ENCODE data around the gene FGD4. TPM values are rescaled to one million over a fixed set of nuclear protein-coding genes. Genes with fewer than 3 reads are reported as not detected.

The FGD4 gene
- total RNA-seq, 1 donor from 2014 or later: 1.8 TPM

DNA sequence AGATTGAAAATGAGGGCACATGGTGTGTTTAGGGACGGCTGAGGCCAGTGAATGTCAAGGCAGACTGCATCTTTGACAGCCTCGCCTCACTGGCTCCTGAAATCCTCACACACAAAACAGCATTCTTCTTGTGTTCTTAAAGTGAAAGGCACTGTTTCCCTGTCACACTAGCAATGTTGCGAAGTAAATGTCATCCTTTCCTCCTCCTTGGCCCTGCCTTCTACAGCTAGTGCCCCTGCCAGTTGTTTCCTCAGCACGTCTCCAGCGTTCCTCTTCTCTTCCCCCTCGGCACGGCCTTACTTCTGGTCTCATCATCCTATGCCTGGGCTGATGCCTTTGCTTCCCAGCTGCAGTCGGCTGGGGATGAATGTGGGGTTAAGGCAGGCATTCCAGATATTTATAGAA lies 150.3 kb downstream of the FGD4 start:
- H3K27me3 Mint-ChIP-seq: no peaks in the 10 kb centered on the region
- H3K36me3 Mint-ChIP-seq (ENCODE audit: low read depth): no peaks in the 10 kb centered on the region
- peaks cover 47% of the 10 kb centered on the region for H3K4me1 Mint-ChIP-seq
- no peak for DNase-seq
- intact Hi-C loops (cut with micrococcal nuclease): loop anchor here (10.0 kb wide), 1 partner anchor 895 kb away; the partner anchor contains the start of gene ETFBKMT
- H3K4me3 Mint-ChIP-seq: no peak overlapping the region
- H3K9me3 Mint-ChIP-seq: no peaks in the 10 kb centered on the region
- POLR2A ChIA-PET: no interaction called here
- ATAC-seq (ENCODE audit: low read depth): peak; percentile 25
- H3K27ac Mint-ChIP-seq: peak overlapping the region; percentile 19
- TF ChIP-seq, protein P1, sequence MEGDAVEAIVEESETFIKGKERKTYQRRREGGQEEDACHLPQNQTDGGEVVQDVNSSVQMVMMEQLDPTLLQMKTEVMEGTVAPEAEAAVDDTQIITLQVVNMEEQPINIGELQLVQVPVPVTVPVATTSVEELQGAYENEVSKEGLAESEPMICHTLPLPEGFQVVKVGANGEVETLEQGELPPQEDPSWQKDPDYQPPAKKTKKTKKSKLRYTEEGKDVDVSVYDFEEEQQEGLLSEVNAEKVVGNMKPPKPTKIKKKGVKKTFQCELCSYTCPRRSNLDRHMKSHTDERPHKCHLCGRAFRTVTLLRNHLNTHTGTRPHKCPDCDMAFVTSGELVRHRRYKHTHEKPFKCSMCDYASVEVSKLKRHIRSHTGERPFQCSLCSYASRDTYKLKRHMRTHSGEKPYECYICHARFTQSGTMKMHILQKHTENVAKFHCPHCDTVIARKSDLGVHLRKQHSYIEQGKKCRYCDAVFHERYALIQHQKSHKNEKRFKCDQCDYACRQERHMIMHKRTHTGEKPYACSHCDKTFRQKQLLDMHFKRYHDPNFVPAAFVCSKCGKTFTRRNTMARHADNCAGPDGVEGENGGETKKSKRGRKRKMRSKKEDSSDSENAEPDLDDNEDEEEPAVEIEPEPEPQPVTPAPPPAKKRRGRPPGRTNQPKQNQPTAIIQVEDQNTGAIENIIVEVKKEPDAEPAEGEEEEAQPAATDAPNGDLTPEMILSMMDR (IDR thresholded peaks at IDR 0.05): no peak
- CTCF ChIA-PET: interaction anchor here (1.1 kb wide), 1 partner anchor 17 kb away, joined by 3 read pairs; no protein-coding TSS in a partner anchor

DNA sequence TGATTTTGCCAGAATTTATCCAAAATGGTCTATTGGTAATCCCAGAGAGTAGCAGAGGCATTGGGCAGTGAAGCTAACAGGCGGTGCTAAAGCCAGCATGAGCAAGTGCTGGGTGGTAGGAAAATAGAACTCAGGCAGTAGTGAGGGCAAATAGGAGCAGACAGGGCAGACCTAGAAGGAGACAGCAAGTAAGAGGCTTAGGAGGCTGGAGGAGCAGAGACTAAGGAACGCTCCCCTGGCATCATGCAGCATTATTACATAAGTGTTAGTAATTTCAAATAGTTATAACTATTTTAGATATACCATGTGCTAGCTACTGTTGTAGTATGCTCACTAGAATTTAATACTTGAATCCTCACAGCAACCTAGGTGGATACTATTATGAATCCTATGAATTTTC lies 151.7 kb downstream of the FGD4 start:
- Mint-ChIP-seq H3K27ac (no peak overlapping the region), H3K4me1 (peaks cover 36% of the 10 kb centered on the region), H3K36me3 (ENCODE audit: low read depth) (no peaks in the 10 kb centered on the region), H3K4me3 (no peak overlapping the region), H3K27me3 (no peaks in the 10 kb centered on the region), H3K9me3 (no peaks in the 10 kb centered on the region)
- ChIA-PET CTCF (no interaction called here), POLR2A (interaction anchor here (0.6 to 0.8 kb wide), 2 partner anchors 828 to 1471 kb away, joined by 3 to 8 read pairs; no protein-coding TSS in a partner anchor)
- TF ChIP-seq, protein P1 (IDR thresholded peaks at IDR 0.05): no peak
- intact Hi-C loops (cut with micrococcal nuclease): no loop called here
- ATAC-seq (ENCODE audit: low read depth) (no peak), DNase-seq (no peak)

DNA sequence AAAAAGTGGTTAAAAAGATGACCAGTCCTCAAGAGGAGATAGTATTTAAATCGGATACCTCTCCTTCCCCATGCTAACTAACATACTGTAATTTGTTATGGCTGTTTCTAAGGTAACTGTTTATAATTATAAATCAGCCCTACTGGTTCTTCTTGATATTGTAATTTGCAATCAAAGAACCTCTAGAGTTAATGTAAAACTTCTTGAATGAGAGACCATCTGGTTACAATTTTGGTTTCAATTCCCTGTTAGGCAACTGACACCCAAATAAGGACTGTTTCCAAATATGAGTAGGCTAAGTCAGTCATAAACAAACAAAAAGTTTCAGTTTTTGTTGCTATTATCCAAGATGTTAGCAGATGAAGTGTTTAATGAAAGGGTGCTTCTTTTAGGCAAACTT lies 159.5 kb downstream of the FGD4 start:
- no peaks in the 10 kb centered on the region for H3K27me3 Mint-ChIP-seq
- intact Hi-C loops (cut with micrococcal nuclease): loop anchor here (5.0 kb wide), 3 partner anchors 37 to 102 kb away; no protein-coding TSS in a partner anchor
- ATAC-seq (ENCODE audit: low read depth) (peak; percentile 92), DNase-seq (no peak)
- POLR2A ChIA-PET: no interaction called here
- no peaks in the 10 kb centered on the region for H3K9me3 Mint-ChIP-seq
- H3K27ac Mint-ChIP-seq: peak overlapping the region; percentile 71
- H3K4me3 Mint-ChIP-seq: peak overlapping the region; percentile 36
- CTCF ChIA-PET: no interaction called here
- TF ChIP-seq, protein P1 (IDR thresholded peaks at IDR 0.05): no peak
- H3K36me3 Mint-ChIP-seq (ENCODE audit: low read depth): no peaks in the 10 kb centered on the region
- H3K4me1 Mint-ChIP-seq: peaks cover 23% of the 10 kb centered on the region

DNA sequence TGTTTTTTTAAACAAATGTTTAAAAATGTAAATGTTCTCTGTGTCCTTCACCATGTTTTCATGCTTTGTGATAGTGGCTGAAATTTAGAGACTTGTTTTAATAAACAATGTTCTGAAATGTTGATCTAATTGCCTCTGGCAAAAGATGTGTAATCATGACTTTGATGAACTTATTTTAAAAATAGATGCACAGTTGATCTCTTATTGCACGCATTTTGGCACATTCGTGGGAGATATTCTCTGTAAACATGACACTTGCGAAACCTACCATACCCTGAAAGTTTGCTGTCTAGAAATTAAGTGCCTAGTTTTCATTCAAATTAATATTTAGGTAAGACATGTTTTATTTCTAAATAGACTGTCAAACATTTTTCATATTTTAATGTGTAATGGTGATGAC lies 160.1 kb downstream of the FGD4 start:
- Mint-ChIP-seq H3K4me1 (peaks cover 23% of the 10 kb centered on the region), H3K36me3 (ENCODE audit: low read depth) (no peaks in the 10 kb centered on the region), H3K9me3 (no peaks in the 10 kb centered on the region), H3K4me3 (peak overlapping the region; percentile 36), H3K27me3 (no peaks in the 10 kb centered on the region), H3K27ac (peak overlapping the region; percentile 71)
- no peak for ATAC-seq (ENCODE audit: low read depth)
- intact Hi-C loops (cut with micrococcal nuclease): loop anchor here (5.0 kb wide), 3 partner anchors 37 to 102 kb away; no protein-coding TSS in a partner anchor
- TF ChIP-seq, protein P1 (IDR thresholded peaks at IDR 0.05): no peak
- DNase-seq: no peak
- POLR2A ChIA-PET: no interaction called here
- CTCF ChIA-PET: no interaction called here

DNA sequence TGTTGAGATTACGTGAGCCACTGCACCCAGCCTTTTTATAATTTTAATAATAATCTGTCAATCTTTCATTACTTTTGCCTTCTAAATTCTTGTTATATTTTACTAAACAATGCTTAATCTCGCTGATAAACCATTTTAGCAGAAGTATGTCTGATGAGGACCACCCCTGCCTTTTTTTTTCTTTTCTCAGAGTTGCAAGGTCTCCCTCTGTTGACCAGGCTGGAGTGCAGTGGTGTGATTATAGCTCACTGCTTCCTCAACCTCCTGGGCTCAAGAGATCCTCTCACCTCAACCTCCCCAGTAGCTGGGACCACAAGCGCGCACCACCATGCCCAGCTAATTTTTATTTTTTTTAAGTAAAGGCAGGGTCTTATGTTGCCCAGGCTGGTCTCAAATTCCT lies 161.2 kb downstream of the FGD4 start:
- H3K4me3 Mint-ChIP-seq: no peak overlapping the region
- TF ChIP-seq, protein P1 (IDR thresholded peaks at IDR 0.05): no peak
- intact Hi-C loops (cut with micrococcal nuclease): no loop called here
- no peak for DNase-seq
- CTCF ChIA-PET: no interaction called here
- no peak overlapping the region for H3K27ac Mint-ChIP-seq
- H3K27me3 Mint-ChIP-seq: no peaks in the 10 kb centered on the region
- no peak for ATAC-seq (ENCODE audit: low read depth)
- no peaks in the 10 kb centered on the region for H3K9me3 Mint-ChIP-seq
- peaks cover 23% of the 10 kb centered on the region for H3K4me1 Mint-ChIP-seq
- no peaks in the 10 kb centered on the region for H3K36me3 Mint-ChIP-seq (ENCODE audit: low read depth)
- POLR2A ChIA-PET: interaction anchor here (0.6 kb wide), 1 partner anchor 65 kb away, joined by 3 read pairs; no protein-coding TSS in a partner anchor

Data from activated B cell treated with CpG ODN at 0.5 μM for 24 hours (primary cell).